Astrocyte (in vitro differentiated cells and primary cell): Measurements from ENCODE around the gene KHNYN. TPM values are rescaled to one million over a fixed set of nuclear protein-coding genes. Genes with fewer than 3 reads are reported as not detected.

ENCODE experiments used
- DNase-seq: peaks from one replicate; pipeline ENCODE4 v3.0.0-alpha.2; 2010; ENCODE audit warnings: low read depth
- FAIRE-seq: peaks from 2 replicates; lab custom pipeline; 2011; peaks lifted over from hg19 to GRCh38; lab: Jason Lieb, UNC
- H2AFZ ChIP-seq: 2 replicates; pipeline ENCODE4 v1.6.0; 2012; ENCODE audit warnings: low read depth, low read length, inconsistent platforms
- H3K27ac ChIP-seq: 2 replicates; pipeline ENCODE4 v1.5.1; 2011; ENCODE audit warnings: low read depth, low read length, inconsistent platforms
- H3K27me3 ChIP-seq: 2 replicates; pipeline ENCODE4 v1.6.0; 2011; ENCODE audit warnings: low read length, inconsistent platforms; ENCODE audit not compliant: insufficient read depth
- H3K36me3 ChIP-seq: 2 replicates; pipeline ENCODE4 v1.5.1; 2011; ENCODE audit warnings: low read length, inconsistent platforms; ENCODE audit not compliant: insufficient read depth
- H3K4me1 ChIP-seq: 2 replicates; pipeline ENCODE4 v1.5.1; 2011; ENCODE audit warnings: low read length, inconsistent platforms; ENCODE audit not compliant: insufficient read depth
- H3K4me2 ChIP-seq: 2 replicates; pipeline ENCODE4 v1.6.0; 2012; ENCODE audit warnings: low read length, inconsistent platforms
- H3K4me3 ChIP-seq: 2 replicates; pipeline ENCODE4 v1.5.1; 2011; ENCODE audit warnings: low read depth, mild to moderate bottlenecking, low read length, inconsistent platforms; ENCODE audit not compliant: insufficient read depth
- H3K79me2 ChIP-seq: 2 replicates; pipeline ENCODE4 v1.6.0; 2012; ENCODE audit warnings: mild to moderate bottlenecking, low read length, inconsistent platforms; ENCODE audit not compliant: insufficient read depth
- H3K9ac ChIP-seq: 2 replicates; pipeline ENCODE4 v1.6.0; 2012; ENCODE audit warnings: mild to moderate bottlenecking, low read length, inconsistent platforms
- H3K9me3 ChIP-seq: 2 replicates; pipeline ENCODE4 v1.5.1; 2012; ENCODE audit warnings: low read depth, mild to moderate bottlenecking, low read length, inconsistent platforms; ENCODE audit not compliant: insufficient read depth
- H4K20me1 ChIP-seq: 2 replicates; pipeline ENCODE4 v1.6.0; 2012; ENCODE audit warnings: low read length, inconsistent platforms; ENCODE audit not compliant: insufficient read depth
- H3K27ac Mint-ChIP-seq: one replicate; pipeline ENCODE4 v1.8.0; 2021; ENCODE audit warnings: mild to moderate bottlenecking, mixed read lengths; ENCODE audit not compliant: unreplicated experiment
- H3K27me3 Mint-ChIP-seq: one replicate; pipeline ENCODE4 v1.8.0; 2021; ENCODE audit warnings: low read depth, mixed read lengths; ENCODE audit not compliant: unreplicated experiment
- H3K36me3 Mint-ChIP-seq: one replicate; pipeline ENCODE4 v1.8.0; 2021; ENCODE audit warnings: low read depth, mixed read lengths; ENCODE audit not compliant: unreplicated experiment
- H3K4me1 Mint-ChIP-seq: one replicate; pipeline ENCODE4 v1.8.0; 2021; ENCODE audit warnings: low read depth, mixed read lengths; ENCODE audit not compliant: unreplicated experiment
- H3K4me3 Mint-ChIP-seq: one replicate; pipeline ENCODE4 v1.8.0; 2021; ENCODE audit warnings: mild to moderate bottlenecking, moderate library complexity, mixed read lengths; ENCODE audit not compliant: unreplicated experiment
- H3K9me3 Mint-ChIP-seq: one replicate; pipeline ENCODE4 v1.8.0; 2021; ENCODE audit warnings: mild to moderate bottlenecking, mixed read lengths; ENCODE audit not compliant: unreplicated experiment
- CTCF ChIP-seq: IDR thresholded peaks from 2 replicates; pipeline ENCODE4 v1.5.1; 2011; ENCODE audit warnings: low read depth, mild to moderate bottlenecking, inconsistent platforms, low read length, moderate library complexity; ENCODE audit not compliant: insufficient read depth
- EZH2 ChIP-seq: IDR thresholded peaks from 2 replicates; pipeline ENCODE4 v1.6.1; 2012; ENCODE audit warnings: mild to moderate bottlenecking, low read length, inconsistent platforms; ENCODE audit not compliant: insufficient read depth
- total RNA-seq: library from RNA; stranded (reverse); gene quantifications from 2 replicates; pipeline ENCODE4 v1.2.1, GENCODE V29; 2021

The KHNYN gene
- total RNA-seq, 1 donor from 2014 or later, result 45.5 TPM

- Histone ChIP-seq H3K4me2 (peak overlapping the region; percentile 96), H3K4me1 (peaks cover 31% of the 10 kb centered on the region), H3K9me3 (no peaks in the 10 kb centered on the region), H4K20me1 (peaks cover 37% of the 10 kb centered on the region), H2AFZ (peak overlapping the region; percentile 36), H3K79me2 (peaks cover 31% of the 10 kb centered on the region), H3K27me3 (no peaks in the 10 kb centered on the region), H3K9ac (peak overlapping the region; percentile 96), H3K4me3 (peak overlapping the region; percentile 83), H3K27ac (peak overlapping the region; percentile 92), H3K36me3 (peaks cover 18% of the 10 kb centered on the region)
- Mint-ChIP-seq H3K36me3 (no peaks in the 10 kb centered on the region), H3K27me3 (peaks cover 2% of the 10 kb centered on the region), H3K4me1 (peaks cover 26% of the 10 kb centered on the region), H3K27ac (peak overlapping the region; percentile 78), H3K9me3 (no peaks in the 10 kb centered on the region), H3K4me3 (peak overlapping the region; percentile 89)
- peak; percentile 49 for DNase-seq
- no peak for TF ChIP-seq EZH2
- no peak for TF ChIP-seq CTCF
- no peak for FAIRE-seq
Measured at GRCh38 chr14:24430143-24430681, 458 bp downstream of the KHNYN start.

- Mint-ChIP-seq H3K4me3 (peak overlapping the region; percentile 89), H3K27ac (peak overlapping the region; percentile 78), H3K36me3 (no peaks in the 10 kb centered on the region), H3K4me1 (peaks cover 20% of the 10 kb centered on the region), H3K9me3 (no peaks in the 10 kb centered on the region), H3K27me3 (peaks cover 2% of the 10 kb centered on the region)
- Histone ChIP-seq H3K4me2 (peak overlapping the region; percentile 96), H3K9me3 (no peaks in the 10 kb centered on the region), H4K20me1 (peaks cover 44% of the 10 kb centered on the region), H3K4me3 (peak overlapping the region; percentile 83), H3K27me3 (no peaks in the 10 kb centered on the region), H3K27ac (peak overlapping the region; percentile 92), H3K9ac (peak overlapping the region; percentile 96), H3K4me1 (peaks cover 30% of the 10 kb centered on the region), H2AFZ (peak overlapping the region; percentile 20), H3K36me3 (peaks cover 18% of the 10 kb centered on the region), H3K79me2 (peaks cover 31% of the 10 kb centered on the region)
- DNase-seq (no peak), FAIRE-seq (no peak)
- TF ChIP-seq CTCF (no peak), EZH2 (no peak)
Measured at GRCh38 chr14:24430682-24431568, 1.2 kb downstream of the KHNYN start.
